Endothelial cell (in vitro differentiated cells): ENCODE results near the gene MYBL2. TPM values are rescaled to one million over a fixed set of nuclear protein-coding genes. Genes with fewer than 3 reads are reported as not detected.

ENCODE experiments used
- DNase-seq: peaks from one replicate; pipeline ENCODE4 v3.0.0; 2021; ENCODE audit warnings: low spot score
- H3K27ac Mint-ChIP-seq: one replicate; pipeline ENCODE4 v1.8.0; 2021; ENCODE audit warnings: mixed read lengths, inconsistent platforms; ENCODE audit not compliant: unreplicated experiment
- H3K27me3 Mint-ChIP-seq: one replicate; pipeline ENCODE4 v1.8.0; 2021; ENCODE audit warnings: mild to moderate bottlenecking, moderate library complexity, mixed read lengths, inconsistent platforms; ENCODE audit not compliant: unreplicated experiment
- H3K36me3 Mint-ChIP-seq: one replicate; pipeline ENCODE4 v1.8.0; 2021; ENCODE audit warnings: mild to moderate bottlenecking, low read depth, mixed read lengths, inconsistent platforms; ENCODE audit not compliant: unreplicated experiment
- H3K4me1 Mint-ChIP-seq: one replicate; pipeline ENCODE4 v1.8.0; 2021; ENCODE audit warnings: mild to moderate bottlenecking, mixed read lengths, inconsistent platforms; ENCODE audit not compliant: unreplicated experiment
- H3K4me3 Mint-ChIP-seq: one replicate; pipeline ENCODE4 v1.8.0; 2021; ENCODE audit warnings: mild to moderate bottlenecking, mixed read lengths, inconsistent platforms; ENCODE audit not compliant: unreplicated experiment
- H3K9me3 Mint-ChIP-seq: one replicate; pipeline ENCODE4 v1.8.0; 2021; ENCODE audit warnings: mixed read lengths, inconsistent platforms; ENCODE audit not compliant: unreplicated experiment
- total RNA-seq: library from RNA; stranded (reverse); fragmentation: NEBNext Ultra II Directional; extraction: Animal tissue kit (Norgen Biotek cat#: 25700); gene quantifications from one replicate; pipeline ENCODE4 v1.2.1, GENCODE V29; 2021; ENCODE audit not compliant: unreplicated experiment
- TF ChIP-seq, protein P1 (sequence below): fragments of 200-600 bp; sonication (generic); IDR thresholded peaks from one replicate; pipeline ENCODE4 v1.5.0; 2021; ENCODE audit warnings: antibody characterized with exemption; ENCODE audit not compliant: unreplicated experiment

Gene MYBL2
- total RNA-seq, 1 donor from 2014 or later, result 20.8 TPM

DNA sequence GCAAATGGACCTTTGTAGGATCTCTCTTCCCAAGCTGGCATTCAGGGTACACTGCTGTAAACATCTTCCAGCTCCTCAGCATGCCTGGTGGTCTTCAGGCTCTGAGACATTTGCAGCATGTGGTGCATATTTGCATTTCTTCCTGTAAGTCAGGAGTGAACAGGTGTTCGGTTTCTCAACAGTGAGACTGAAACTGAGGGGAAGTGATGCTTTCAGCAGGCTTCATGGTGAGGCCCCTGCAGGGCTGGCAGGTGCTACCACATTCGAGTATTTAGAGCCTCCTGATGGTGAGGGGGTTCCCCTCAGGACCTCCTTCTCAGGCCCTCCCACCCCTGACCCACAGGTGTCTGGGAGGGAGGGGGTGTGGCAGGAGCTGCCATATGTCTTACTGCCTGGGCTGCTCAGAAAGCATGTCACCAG is 15.1 kb downstream of the MYBL2 start:
- H3K27me3 Mint-ChIP-seq, result peaks cover 4% of the 10 kb centered on the region
- H3K4me1 Mint-ChIP-seq, result peaks cover 3% of the 10 kb centered on the region
- H3K9me3 Mint-ChIP-seq, result no peaks in the 10 kb centered on the region
- TF ChIP-seq, protein P1, sequence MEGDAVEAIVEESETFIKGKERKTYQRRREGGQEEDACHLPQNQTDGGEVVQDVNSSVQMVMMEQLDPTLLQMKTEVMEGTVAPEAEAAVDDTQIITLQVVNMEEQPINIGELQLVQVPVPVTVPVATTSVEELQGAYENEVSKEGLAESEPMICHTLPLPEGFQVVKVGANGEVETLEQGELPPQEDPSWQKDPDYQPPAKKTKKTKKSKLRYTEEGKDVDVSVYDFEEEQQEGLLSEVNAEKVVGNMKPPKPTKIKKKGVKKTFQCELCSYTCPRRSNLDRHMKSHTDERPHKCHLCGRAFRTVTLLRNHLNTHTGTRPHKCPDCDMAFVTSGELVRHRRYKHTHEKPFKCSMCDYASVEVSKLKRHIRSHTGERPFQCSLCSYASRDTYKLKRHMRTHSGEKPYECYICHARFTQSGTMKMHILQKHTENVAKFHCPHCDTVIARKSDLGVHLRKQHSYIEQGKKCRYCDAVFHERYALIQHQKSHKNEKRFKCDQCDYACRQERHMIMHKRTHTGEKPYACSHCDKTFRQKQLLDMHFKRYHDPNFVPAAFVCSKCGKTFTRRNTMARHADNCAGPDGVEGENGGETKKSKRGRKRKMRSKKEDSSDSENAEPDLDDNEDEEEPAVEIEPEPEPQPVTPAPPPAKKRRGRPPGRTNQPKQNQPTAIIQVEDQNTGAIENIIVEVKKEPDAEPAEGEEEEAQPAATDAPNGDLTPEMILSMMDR, result no peak
- H3K36me3 Mint-ChIP-seq, result no peaks in the 10 kb centered on the region
- no peak overlapping the region for H3K27ac Mint-ChIP-seq
- no peak for DNase-seq
- no peak overlapping the region for H3K4me3 Mint-ChIP-seq

DNA sequence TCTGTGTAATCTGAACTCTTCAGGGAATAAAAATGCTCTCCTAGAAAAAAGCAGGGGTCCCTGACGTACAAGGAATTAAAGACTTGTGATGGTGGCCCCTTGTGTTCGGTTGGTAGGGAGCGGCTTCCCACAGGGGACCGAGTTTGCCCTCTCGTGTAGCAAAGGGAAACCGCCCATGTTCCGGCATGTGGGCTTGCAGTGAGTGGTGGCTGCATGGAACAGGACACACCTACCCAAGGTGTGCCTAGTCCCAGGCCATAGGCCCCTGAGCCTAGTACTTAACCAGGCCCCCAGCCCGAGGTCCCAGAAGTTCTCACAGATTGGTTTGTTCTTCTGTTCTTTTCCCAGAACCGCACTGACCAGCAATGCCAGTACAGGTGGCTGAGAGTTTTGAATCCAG is 15.5 kb downstream of the MYBL2 start:
- Mint-ChIP-seq H3K9me3 (no peaks in the 10 kb centered on the region), H3K27me3 (peaks cover 4% of the 10 kb centered on the region), H3K27ac (no peak overlapping the region), H3K4me1 (peaks cover 3% of the 10 kb centered on the region), H3K36me3 (no peaks in the 10 kb centered on the region), H3K4me3 (no peak overlapping the region)
- no peak for DNase-seq
- TF ChIP-seq, protein P1, result no peak

DNA sequence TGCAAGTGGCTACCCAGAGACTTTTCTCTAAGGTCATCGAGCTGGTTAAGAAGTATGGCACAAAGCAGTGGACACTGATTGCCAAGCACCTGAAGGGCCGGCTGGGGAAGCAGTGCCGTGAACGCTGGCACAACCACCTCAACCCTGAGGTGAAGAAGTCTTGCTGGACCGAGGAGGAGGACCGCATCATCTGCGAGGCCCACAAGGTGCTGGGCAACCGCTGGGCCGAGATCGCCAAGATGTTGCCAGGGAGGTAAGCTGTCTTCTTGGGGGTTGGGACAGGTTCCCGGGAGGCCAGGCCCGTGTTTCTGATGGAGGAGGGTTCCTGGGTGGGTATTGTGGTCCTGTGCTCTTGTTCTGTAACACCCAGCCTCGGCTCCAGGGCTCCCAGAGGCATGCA is 19.9 kb downstream of the MYBL2 start:
- DNase-seq, result no peak
- Mint-ChIP-seq H3K4me1 (no peaks in the 10 kb centered on the region), H3K27ac (no peak overlapping the region), H3K4me3 (no peak overlapping the region), H3K27me3 (peaks cover 3% of the 10 kb centered on the region), H3K36me3 (no peaks in the 10 kb centered on the region), H3K9me3 (no peaks in the 10 kb centered on the region)
- TF ChIP-seq, protein P1, result no peak

DNA sequence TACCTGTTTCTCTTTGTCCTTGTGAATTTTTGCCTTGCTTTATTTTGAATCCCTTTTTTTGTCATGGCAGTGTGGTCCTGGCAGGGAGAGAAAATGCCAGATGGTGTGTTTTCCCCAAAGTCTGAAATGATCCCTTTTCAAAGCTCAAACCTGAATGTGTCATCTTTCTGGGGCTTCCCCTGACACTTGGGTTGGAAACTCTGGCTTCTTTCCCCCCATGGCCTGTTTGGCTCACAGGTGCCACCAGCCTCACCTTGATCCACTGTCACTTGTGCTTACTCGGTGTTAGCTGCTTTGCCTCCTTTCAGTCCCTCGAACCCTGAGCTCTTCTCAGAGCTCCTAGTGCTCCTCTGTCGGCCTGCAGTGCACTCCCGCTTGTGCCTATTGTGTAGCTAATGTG is 22.3 kb downstream of the MYBL2 start:
- H3K4me3 Mint-ChIP-seq, result no peak overlapping the region
- H3K4me1 Mint-ChIP-seq, result no peaks in the 10 kb centered on the region
- no peaks in the 10 kb centered on the region for H3K36me3 Mint-ChIP-seq
- no peak for DNase-seq
- peaks cover 4% of the 10 kb centered on the region for H3K27me3 Mint-ChIP-seq
- TF ChIP-seq, protein P1, result no peak
- H3K27ac Mint-ChIP-seq, result no peak overlapping the region
- H3K9me3 Mint-ChIP-seq, result no peaks in the 10 kb centered on the region

DNA sequence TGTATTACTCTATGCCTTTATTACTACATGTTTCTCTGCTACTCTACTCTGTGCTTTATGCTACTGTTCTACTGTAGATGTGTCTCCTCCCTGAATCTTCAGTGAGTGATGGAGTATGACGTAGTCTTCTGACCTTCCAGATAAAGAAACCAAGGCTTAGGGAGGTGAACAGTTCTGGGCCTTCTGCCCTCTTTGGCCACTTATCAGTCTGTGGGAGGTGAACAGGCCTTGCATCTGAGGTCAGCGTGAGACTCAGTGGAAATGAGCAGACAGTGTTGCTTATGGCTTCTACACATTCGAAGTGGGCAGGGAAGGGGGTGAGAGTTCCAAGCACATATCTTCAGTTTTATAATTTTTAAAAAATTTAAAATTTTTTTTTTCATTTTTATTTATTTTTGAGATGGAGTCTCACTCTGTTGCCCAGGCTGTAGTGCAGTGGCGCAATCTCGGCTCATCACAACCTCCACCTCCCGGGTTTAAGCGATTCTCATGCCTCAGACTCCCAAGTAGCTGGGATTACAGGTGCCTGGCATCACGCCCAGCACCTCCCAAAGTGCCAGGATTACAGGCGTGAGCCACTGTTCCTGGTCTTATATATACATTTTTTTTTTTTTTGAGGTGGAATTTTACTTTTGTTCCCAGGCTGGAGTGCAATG is 24.2 kb downstream of the MYBL2 start:
- H3K27me3 Mint-ChIP-seq, result peaks cover 4% of the 10 kb centered on the region
- H3K9me3 Mint-ChIP-seq, result no peaks in the 10 kb centered on the region
- no peak for DNase-seq
- H3K27ac Mint-ChIP-seq, result no peak overlapping the region
- no peak overlapping the region for H3K4me3 Mint-ChIP-seq
- TF ChIP-seq, protein P1, result no peak
- H3K36me3 Mint-ChIP-seq, result no peaks in the 10 kb centered on the region
- H3K4me1 Mint-ChIP-seq, result no peaks in the 10 kb centered on the region
